Cardiac septum (tissue), 1 donor: Measurements from ENCODE around the gene RHOXF2B. TPM values are rescaled to one million over a fixed set of nuclear protein-coding genes. Genes with fewer than 3 reads are reported as not detected.
"Not testable (repeated sequence)": the region's sequence is repeated elsewhere in the genome, so short reads cannot be mapped to it uniquely, and the experiment has no call there.

Source experiments
- DNase-seq: peaks from one replicate; pipeline ENCODE4 v3.0.0-alpha.2; 2020; ENCODE audit warnings: low spot score
- intact Hi-C: fragments of 100-400 bp; cut with DNase I; formaldehyde crosslinking; loops from one replicate; pipeline ENCODE4 v1.14.0; 2022
- long read RNA-seq: library from polyadenylated mRNA; unstranded; transcript quantifications from one replicate; pipeline ENCODE4 v2.0.0, GENCODE V29; 2021
- total RNA-seq: library from RNA; stranded (reverse); fragmentation: NEBNext Ultra II Directional; extraction: Animal tissue kit (Norgen Biotek cat#: 25700); gene quantifications from one replicate; pipeline ENCODE4 v1.2.1, GENCODE V29; 2021
- donor health status: DM: no; HTN: no; CAD: no.

Gene RHOXF2B
- not detected for total RNA-seq
- long read RNA-seq = 0 reads

- DNase-seq, intact Hi-C loops: not testable (repeated sequence)
Measured at GRCh38 chrX:120077590-120077989, at the start of gene RHOXF2B. RHOXF2B (minus strand) TSS chrX:120077690; CDS start chrX:120077552, 138 bp downstream.

GRCh38 chrX:120125444-120125843 is 48.0 kb upstream of the RHOXF2B start:
- DNase-seq = no peak

GRCh38 chrX:120120223-120120622 is 42.7 kb upstream of the RHOXF2B start:
- intact Hi-C loops = no loop called here
- no peak for DNase-seq

More at GRCh38 chrX:120125444-120125843, 48.0 kb upstream of the RHOXF2B start:
- intact Hi-C loops = no loop called here

DNA sequence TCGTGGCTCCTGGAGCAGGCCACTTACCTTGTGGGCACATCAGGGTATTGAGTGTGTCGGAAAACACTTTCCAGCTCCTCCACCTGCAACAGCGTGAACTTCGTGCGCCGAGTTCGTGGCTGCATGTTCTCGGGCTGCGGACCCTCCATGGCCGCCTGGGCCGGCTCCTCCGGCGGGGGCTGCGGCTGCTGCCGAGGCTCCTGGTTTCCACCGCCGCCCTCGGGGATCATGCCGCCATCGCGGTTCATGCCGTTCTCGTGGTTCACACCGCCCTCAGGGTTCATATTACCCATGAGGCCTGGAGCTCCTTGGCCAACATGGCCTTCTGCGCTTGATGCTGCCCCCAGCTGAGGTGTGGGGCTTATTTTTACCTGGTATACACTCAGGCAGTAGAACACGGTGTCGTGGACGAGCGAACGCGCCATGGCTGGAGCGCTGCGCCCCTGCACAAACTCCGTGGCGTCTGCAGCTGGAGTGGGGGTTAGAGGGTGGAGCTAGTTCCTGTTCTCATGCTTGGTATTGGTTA is 38.0 kb upstream of the RHOXF2B start, which contains the start of gene RHOXF1:
TSS of gene RHOXF1 (minus strand) at position 476 of the 526 bp plus-strand sequence. CDS start at position 425, 51 bp downstream.
- intact Hi-C loops = no loop called here
- no peak for DNase-seq

- no peak for DNase-seq
- intact Hi-C loops = no loop called here
Measured at GRCh38 chrX:120111611-120112010, 34.1 kb upstream of the RHOXF2B start.

GRCh38 chrX:120109378-120109777 is 31.9 kb upstream of the RHOXF2B start:
- DNase-seq = no peak
- intact Hi-C loops = no loop called here

DNA sequence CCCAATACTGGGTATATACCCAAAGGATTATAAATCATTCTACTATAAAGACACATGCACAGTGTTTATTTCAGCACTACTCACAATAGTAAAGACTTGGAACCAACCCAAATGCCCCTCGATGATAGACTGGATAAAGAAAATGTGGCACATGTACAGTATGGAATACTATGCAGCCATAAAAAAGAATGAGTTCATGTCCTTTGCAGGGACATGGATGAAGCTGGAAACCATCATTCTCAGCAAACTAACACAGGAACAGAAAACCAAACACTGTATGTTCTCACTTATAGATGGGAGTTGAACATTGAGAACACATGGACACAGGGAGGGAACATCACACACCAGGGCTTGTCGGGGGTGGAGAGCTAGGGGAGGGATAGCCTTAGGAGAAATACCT is 27.2 kb upstream of the RHOXF2B start:
- DNase-seq, intact Hi-C loops: not testable (repeated sequence)

- intact Hi-C loops = not testable (repeated sequence)
Measured at GRCh38 chrX:120101057-120101456, 23.6 kb upstream of the RHOXF2B start.

GRCh38 chrX:120090208-120090607 is 12.7 kb upstream of the RHOXF2B start:
- intact Hi-C loops = no loop called here
- DNase-seq = no peak

More at GRCh38 chrX:120101057-120101456, 23.6 kb upstream of the RHOXF2B start:
- DNase-seq = not testable (repeated sequence)

GRCh38 chrX:120087289-120088017 is 10.0 kb upstream of the RHOXF2B start:
- no peak for DNase-seq
- intact Hi-C loops = no loop called here

DNA sequence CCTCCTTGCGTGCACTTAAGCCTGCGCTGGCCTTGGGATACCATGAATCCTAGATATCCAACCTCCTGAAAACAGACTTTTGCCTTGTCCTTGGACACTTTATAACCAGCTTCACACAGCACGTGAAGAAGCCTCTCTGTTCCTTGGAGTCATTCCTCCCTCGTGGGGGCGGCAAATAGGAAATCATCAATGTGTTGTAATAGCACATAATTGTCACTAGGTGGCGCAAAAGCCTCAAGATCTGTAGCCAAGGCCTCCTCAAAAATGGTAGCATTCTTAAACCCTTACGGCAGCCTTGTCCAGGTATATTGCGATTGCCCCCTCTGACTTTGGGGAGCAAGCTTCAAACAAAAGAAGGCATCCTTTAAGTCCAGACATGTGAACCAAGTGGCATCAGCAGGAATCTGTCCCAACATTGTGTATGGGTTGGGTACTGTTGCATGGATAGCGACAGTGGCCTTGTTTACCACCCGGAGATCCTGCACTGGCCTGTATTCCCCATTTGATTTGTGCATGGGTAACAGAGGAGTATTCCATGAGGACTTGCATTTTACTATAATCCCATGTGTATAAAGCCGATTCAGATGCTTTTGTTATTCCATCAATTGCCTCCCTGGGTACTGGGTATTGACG is 8.2 kb upstream of the RHOXF2B start:
- DNase-seq, intact Hi-C loops: not testable (repeated sequence)

DNA sequence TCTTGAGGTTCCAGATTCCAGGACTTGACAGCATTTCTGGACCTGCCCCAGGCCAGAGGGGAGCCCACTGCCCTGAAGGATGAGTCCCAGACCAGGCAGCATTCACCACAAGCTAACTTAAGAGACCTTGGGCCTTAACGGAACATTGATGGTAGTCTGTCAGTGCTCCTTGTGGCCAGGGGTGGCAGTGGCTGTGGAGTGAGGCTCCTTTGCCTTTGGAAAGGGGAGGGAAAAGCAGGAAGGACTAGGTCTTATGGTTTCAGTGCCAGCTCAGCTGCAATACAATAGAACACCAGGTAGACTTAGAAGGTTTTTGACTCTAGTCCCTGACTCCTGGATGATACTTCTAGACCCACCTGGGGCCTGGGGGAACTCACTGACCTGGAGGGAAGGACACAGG is 11.3 kb downstream of the RHOXF2B start:
- intact Hi-C loops, DNase-seq: not testable (repeated sequence)

- intact Hi-C loops, DNase-seq: not testable (repeated sequence)
Measured at GRCh38 chrX:120042712-120043111, 34.8 kb downstream of the RHOXF2B start.

DNA sequence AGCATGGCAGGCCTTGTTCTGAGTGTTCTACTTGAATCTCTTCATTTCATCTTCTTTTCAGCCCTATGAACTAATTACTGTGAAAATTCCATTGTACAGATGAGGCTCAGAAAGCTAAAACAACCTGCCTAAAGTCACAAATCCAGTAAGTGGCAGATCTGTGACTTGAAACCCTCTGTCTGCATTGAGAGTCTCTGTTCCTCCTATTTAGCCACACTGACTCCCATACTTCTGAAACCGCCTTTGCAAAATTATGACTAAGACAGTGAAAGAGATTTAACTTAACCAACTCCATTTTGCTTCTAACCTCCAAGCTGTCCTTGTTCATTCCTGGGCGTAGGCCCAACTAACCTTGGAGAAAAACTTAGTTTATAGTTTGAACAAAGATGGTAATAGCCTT is 35.2 kb downstream of the RHOXF2B start:
- DNase-seq, intact Hi-C loops: not testable (repeated sequence)

GRCh38 chrX:120040176-120040575 is 37.3 kb downstream of the RHOXF2B start:
- intact Hi-C loops, DNase-seq: not testable (repeated sequence)

DNA sequence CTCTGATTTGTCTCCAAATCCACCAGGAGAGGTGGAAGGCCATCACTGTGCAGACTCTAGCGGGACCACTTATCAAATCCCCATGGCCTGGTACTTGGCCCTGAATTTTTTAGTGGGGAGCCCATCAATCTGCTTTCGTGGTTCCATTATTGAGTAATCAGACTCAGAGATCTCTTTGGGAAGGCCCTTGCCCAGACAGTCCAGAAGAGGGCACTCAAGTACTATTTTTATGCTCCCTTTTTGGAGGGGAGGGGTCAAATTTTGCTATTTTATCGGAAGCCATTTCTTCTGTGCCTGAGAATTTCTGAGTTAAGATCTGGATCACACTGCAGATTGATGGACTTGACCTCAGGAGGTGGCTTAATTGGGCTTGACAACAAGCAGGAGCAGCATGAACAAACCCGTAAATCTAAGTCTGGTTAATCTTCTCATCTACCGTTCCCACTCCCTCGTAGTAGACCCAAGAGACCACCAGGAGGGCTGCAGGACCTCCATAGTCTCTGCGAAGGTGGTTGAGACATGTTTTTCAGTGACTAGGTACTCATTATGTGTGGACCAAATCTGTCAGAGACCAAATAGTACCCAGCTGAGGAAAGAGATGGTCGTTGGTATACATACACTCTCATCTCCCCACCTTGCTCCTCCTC is 38.3 kb downstream of the RHOXF2B start:
- DNase-seq, intact Hi-C loops: not testable (repeated sequence)

DNA sequence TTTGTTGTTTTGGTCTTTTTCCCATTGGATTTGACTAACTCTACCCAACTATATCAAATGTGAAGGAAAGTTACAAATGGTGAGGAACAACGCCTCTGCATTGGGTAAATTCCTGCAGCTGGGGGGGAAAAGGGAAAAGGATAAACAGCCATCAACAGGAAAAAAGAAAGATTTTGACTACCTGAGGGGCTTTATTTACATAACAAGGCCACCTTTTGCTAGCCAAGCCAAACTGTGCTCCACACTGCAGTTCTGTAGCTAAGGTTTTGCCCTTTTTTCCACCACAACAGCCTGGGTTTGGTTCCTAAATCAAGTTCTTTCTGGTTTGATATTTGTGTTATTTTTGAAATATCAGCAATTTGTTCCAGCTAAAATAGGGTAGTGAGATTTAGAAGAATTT is 40.8 kb downstream of the RHOXF2B start:
- intact Hi-C loops = no loop called here
- DNase-seq = no peak

DNA sequence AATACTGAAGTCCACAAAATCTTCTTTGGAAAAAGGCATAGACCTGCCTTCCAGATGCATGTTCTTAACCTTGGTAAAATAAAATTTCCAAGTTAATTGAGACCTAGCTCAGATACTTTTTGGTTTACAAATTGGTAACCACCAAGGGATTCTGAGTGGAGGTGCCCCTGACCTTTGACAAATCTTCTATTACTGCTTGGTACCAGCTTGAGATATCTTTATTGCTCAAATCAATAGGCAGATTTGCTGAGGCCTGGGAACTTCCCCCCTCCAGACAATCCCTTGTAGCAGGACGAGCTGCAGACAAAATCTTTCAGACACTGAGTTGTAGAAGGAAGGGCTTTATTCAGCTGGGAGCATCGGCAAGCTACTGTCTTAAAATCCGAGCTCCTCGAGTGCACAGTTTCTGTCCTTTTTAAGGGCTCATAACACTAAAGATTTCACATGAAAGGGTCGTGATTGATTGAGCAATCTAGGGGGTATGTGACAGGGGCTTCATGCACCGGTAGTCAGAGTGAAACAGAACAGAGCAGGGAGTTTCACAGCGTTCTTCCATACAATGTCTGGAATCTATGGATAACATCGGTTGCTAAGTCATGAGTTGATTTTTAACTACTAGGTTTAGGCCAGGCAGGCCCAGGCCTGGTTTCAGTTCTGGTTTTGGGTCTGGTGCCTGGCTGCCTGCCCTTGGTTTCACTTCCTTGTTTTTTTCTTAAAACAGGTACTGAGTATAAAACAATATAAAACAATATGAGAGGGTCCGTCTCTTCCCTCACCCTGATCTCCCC is 41.8 kb downstream of the RHOXF2B start:
- intact Hi-C loops, DNase-seq: not testable (repeated sequence)

- intact Hi-C loops = no loop called here
- no peak for DNase-seq
Measured at GRCh38 chrX:120029354-120029753, 48.1 kb downstream of the RHOXF2B start.
